H1 (cell line): ENCODE data around the gene IFT25. TPM values are rescaled to one million over a fixed set of nuclear protein-coding genes. Genes with fewer than 3 reads are reported as not detected.

Source experiments
- CTCF ChIA-PET: fragments of 300-600 bp; sonication (Branson Sonifier 250); formaldehyde crosslinking; loops from one replicate; lab custom pipeline; 2021; ENCODE audit not compliant: partially characterized antibody; lab: Charles Lee
- POLR2A ChIA-PET: fragments of 300-600 bp; sonication (Branson Sonifier 250); formaldehyde crosslinking; loops from one replicate; lab custom pipeline; 2021; ENCODE audit warnings: inconsistent platforms; ENCODE audit not compliant: partially characterized antibody; lab: Charles Lee
- DNase-seq, 2 experiments: peaks; one replicate each; pipeline versions ENCODE4 v3.0.0 to v3.0.0-alpha.2; 2010 to 2022; ENCODE audit warnings: low spot score in 2 of 2, low read depth in 1 of 2, mixed read lengths in 1 of 2
- FAIRE-seq: peaks from 2 replicates; lab custom pipeline; 2011; peaks lifted over from hg19 to GRCh38; lab: Jason Lieb, UNC
- H2AFZ ChIP-seq: 2 replicates; pipeline ENCODE4 v1.8.1; 2012; ENCODE audit warnings: low read length, inconsistent platforms
- H2AK5ac ChIP-seq: 2 replicates; pipeline ENCODE4 v1.6.1; 2013; ENCODE audit warnings: low read depth, low read length
- H2BK120ac ChIP-seq: replicated peaks from 2 replicates; pipeline ENCODE3; 2013; ENCODE audit warnings: low read depth, low read length, inconsistent platforms
- H2BK12ac ChIP-seq: 2 replicates; pipeline ENCODE4 v1.6.1; 2013; ENCODE audit warnings: low read depth, low read length
- H2BK15ac ChIP-seq: 2 replicates; pipeline ENCODE4 v1.6.1; 2013; ENCODE audit warnings: low read length
- H2BK20ac ChIP-seq: 2 replicates; pipeline ENCODE4 v1.6.1; 2013; ENCODE audit warnings: low read length
- H2BK5ac ChIP-seq: 2 replicates; pipeline ENCODE4 v1.6.1; 2013; ENCODE audit warnings: low read depth, low read length
- H3K14ac ChIP-seq: 2 replicates; pipeline ENCODE4 v1.6.1; 2013; ENCODE audit warnings: inconsistent platforms; ENCODE audit not compliant: insufficient read length
- H3K18ac ChIP-seq: 2 replicates; pipeline ENCODE4 v1.6.1; 2013; ENCODE audit warnings: low read length; ENCODE audit errors: extremely low read depth
- H3K23ac ChIP-seq: 2 replicates; pipeline ENCODE4 v1.6.1; 2013; ENCODE audit warnings: inconsistent platforms; ENCODE audit not compliant: insufficient read length
- H3K23me2 ChIP-seq: 2 replicates; pipeline ENCODE4 v1.6.1; 2013; ENCODE audit warnings: low read depth, low read length
- H3K27ac ChIP-seq: 2 replicates; pipeline ENCODE4 v1.6.1; 2011; ENCODE audit warnings: low read depth, low read length, inconsistent platforms
- H3K27me3 ChIP-seq, 4 experiments: replicated peaks in 1 of 4; 1 replicate in 1 of 4; 2 replicates in 3 of 4; pipeline versions ENCODE4 v1.6.1 to v1.8.1; 2011 to 2013; ENCODE audit warnings: low read length in 3 of 4, mild to moderate bottlenecking in 3 of 4, inconsistent platforms in 2 of 4, mixed read lengths in 2 of 4, moderate library complexity in 1 of 4; ENCODE audit not compliant: control insufficient read depth in 3 of 4, insufficient read depth in 3 of 4; ENCODE audit errors: extremely low read depth in 1 of 4
- H3K36me3 ChIP-seq, 4 experiments: 2 replicates each; pipeline versions ENCODE4 v1.6.1 to v1.8.1; 2011 to 2013; ENCODE audit warnings: mild to moderate bottlenecking in 4 of 4, low read length in 3 of 4, moderate library complexity in 2 of 4, control low read depth in 1 of 4, inconsistent platforms in 1 of 4; ENCODE audit not compliant: insufficient read depth in 4 of 4, control insufficient read depth in 2 of 4
- H3K4ac ChIP-seq: replicated peaks from 2 replicates; pipeline ENCODE3; 2013; ENCODE audit warnings: low read length, low read depth, mixed read lengths, inconsistent platforms; ENCODE audit not compliant: insufficient read length
- H3K4me1 ChIP-seq, 4 experiments: replicated peaks in 1 of 4; 1 replicate in 1 of 4; 2 replicates in 3 of 4; pipeline versions ENCODE4 v1.6.1 to v1.8.1; 2011 to 2013; ENCODE audit warnings: low read length in 3 of 4, inconsistent platforms in 2 of 4, mixed read lengths in 1 of 4; ENCODE audit not compliant: insufficient read depth in 4 of 4, control insufficient read depth in 3 of 4
- H3K4me2 ChIP-seq, 2 experiments: 2 replicates each; pipeline versions ENCODE4 v1.6.1 to v1.8.1; 2011 to 2013; ENCODE audit warnings: low read depth in 2 of 2, low read length in 2 of 2, control low read depth in 1 of 2, inconsistent platforms in 1 of 2, mild to moderate bottlenecking in 1 of 2; ENCODE audit not compliant: insufficient read depth in 1 of 2
- H3K4me3 ChIP-seq, 4 experiments: fragments of 200-600, 300-600 bp in 1 of 4; sonication (generic), shearing (Covaris generic), sonication (Bioruptor Twin) in 1 of 4; 2 replicates each; pipeline versions ENCODE4 v1.5.1 to v1.8.1; 2011 to 2016; ENCODE audit warnings: low read length in 4 of 4, low read depth in 3 of 4, control low read depth in 2 of 4, inconsistent platforms in 2 of 4, mild to moderate bottlenecking in 2 of 4, mixed read lengths in 1 of 4, moderate library complexity in 1 of 4; ENCODE audit not compliant: insufficient read depth in 2 of 4; ENCODE audit errors: extremely low read depth in 1 of 4
- H3K56ac ChIP-seq: replicated peaks from 2 replicates; pipeline ENCODE3; 2013; ENCODE audit warnings: low read depth, mild to moderate bottlenecking, mixed read lengths, low read length, inconsistent platforms; ENCODE audit not compliant: insufficient read length
- H3K79me1 ChIP-seq: 2 replicates; pipeline ENCODE4 v1.6.1; 2013; ENCODE audit warnings: low read depth, low read length, control low read depth
- H3K79me2 ChIP-seq, 2 experiments: 2 replicates each; pipeline versions ENCODE4 v1.6.1 to v1.8.1; 2012 to 2013; ENCODE audit warnings: low read length in 2 of 2, mild to moderate bottlenecking in 2 of 2, inconsistent platforms in 1 of 2; ENCODE audit not compliant: insufficient read depth in 2 of 2, control insufficient read depth in 1 of 2
- H3K9ac ChIP-seq, 4 experiments: replicated peaks in 1 of 4; 1 replicate in 1 of 4; 2 replicates in 3 of 4; pipeline versions ENCODE4 v1.6.1 to v1.8.1; 2011 to 2013; ENCODE audit warnings: low read depth in 3 of 4, low read length in 3 of 4, control low read depth in 2 of 4, mild to moderate bottlenecking in 2 of 4, moderate library complexity in 2 of 4, inconsistent platforms in 1 of 4; ENCODE audit errors: extremely low read depth in 1 of 4
- H3K9me3 ChIP-seq, 2 experiments: 2 replicates each; pipeline versions ENCODE4 v1.6.1 to v1.8.1; 2012 to 2013; ENCODE audit warnings: mild to moderate bottlenecking in 2 of 2, moderate library complexity in 2 of 2, control low read depth in 1 of 2, inconsistent platforms in 1 of 2, low read depth in 1 of 2, low read length in 1 of 2, mixed read lengths in 1 of 2; ENCODE audit not compliant: insufficient read depth in 2 of 2
- H4K20me1 ChIP-seq, 2 experiments: replicated peaks in 1 of 2; 2 replicates each; pipeline versions ENCODE3 to v1.8.1; 2011 to 2013; ENCODE audit warnings: inconsistent platforms in 2 of 2, low read length in 2 of 2, mild to moderate bottlenecking in 1 of 2; ENCODE audit not compliant: insufficient read depth in 2 of 2, control insufficient read depth in 1 of 2
- H4K5ac ChIP-seq: 2 replicates; pipeline ENCODE4 v1.6.1; 2013; ENCODE audit warnings: low read length, low read depth, mixed read lengths, inconsistent platforms; ENCODE audit not compliant: insufficient read length
- H4K8ac ChIP-seq: 2 replicates; pipeline ENCODE4 v1.8.0; 2013; ENCODE audit warnings: mild to moderate bottlenecking, moderate library complexity, low read length, inconsistent platforms; ENCODE audit not compliant: insufficient read depth; ENCODE audit errors: extremely low read depth
- H4K91ac ChIP-seq: replicated peaks from 2 replicates; pipeline ENCODE3; 2013; ENCODE audit warnings: low read length, mixed read lengths, inconsistent platforms; ENCODE audit not compliant: insufficient read length
- CTCF ChIP-seq, 3 experiments: IDR thresholded peaks; 1 replicate in 2 of 3; 2 replicates in 1 of 3; pipeline versions ENCODE4 v1.5.1 to v1.6.1; 2011; ENCODE audit warnings: low read length in 3 of 3, mild to moderate bottlenecking in 3 of 3, inconsistent platforms in 2 of 3, low read depth in 1 of 3, moderate library complexity in 1 of 3; ENCODE audit not compliant: insufficient read depth in 1 of 3; ENCODE audit errors: control extremely low read depth in 1 of 3
- KDM1A ChIP-seq: fragments of 200-600, 300-600 bp; sonication (generic); IDR thresholded peaks from 2 replicates; pipeline ENCODE4 v1.7.1; 2016; ENCODE audit warnings: mild to moderate bottlenecking, low read length, borderline replicate concordance
- MAX ChIP-seq: IDR thresholded peaks from 2 replicates; pipeline ENCODE4 v1.6.1; 2012; ENCODE audit warnings: inconsistent platforms
- PHF8 ChIP-seq: fragments of 200-600 bp; sonication (generic); conservative IDR thresholded peaks from 2 replicates; pipeline ENCODE4 v1.7.1; 2012; ENCODE audit warnings: low read depth, mild to moderate bottlenecking, inconsistent platforms, low read length, moderate library complexity
- POLR2AphosphoS5 ChIP-seq: IDR thresholded peaks from 2 replicates; pipeline ENCODE4 v1.6.1; 2011; ENCODE audit warnings: low read depth, low read length
- RAD21 ChIP-seq, 2 experiments: IDR thresholded peaks in 1 of 2; conservative IDR thresholded peaks in 1 of 2; 2 replicates each; pipeline ENCODE4 v1.6.1; 2011; ENCODE audit warnings: low read depth in 2 of 2, low read length in 2 of 2, improper control_type of control experiment in 1 of 2, inconsistent platforms in 1 of 2, mild to moderate bottlenecking in 1 of 2, moderate library complexity in 1 of 2
- RXRA ChIP-seq: IDR thresholded peaks from 2 replicates; pipeline ENCODE4 v1.6.1; 2011; ENCODE audit warnings: low read depth, mild to moderate bottlenecking, low read length, moderate library complexity; ENCODE audit not compliant: insufficient read depth
- WGBS, 2 experiments: shearing (Covaris generic) in 1 of 2; methylation state at CpG; one replicate each; pipeline versions ENCODE4 v1.1.6 to v1.1.7; 2013 to 2015; ENCODE audit warnings: low lambda C conversion rate in 2 of 2, mixed read lengths in 2 of 2, inconsistent platforms in 1 of 2, low coverage in 1 of 2, missing lambda C conversion rate in 1 of 2; ENCODE audit not compliant: insufficient replicate concordance in 2 of 2, insufficient coverage in 1 of 2, insufficient read length in 1 of 2; ENCODE audit errors: extremely low coverage in 1 of 2, missing lambda C conversion rate in 1 of 2; 5-methylcytosine and 5-hydroxymethylcytosine counted together
- polyA plus RNA-seq, 7 experiments: library from polyadenylated mRNA; depleted of rRNA in 3 of 7; stranded (reverse) in 5 of 7; unstranded in 2 of 7; fragments of >200 nt in 5 of 7; fragments of 200-250 nt in 2 of 7; gene quantifications; 1 replicate in 5 of 7; 2 replicates in 1 of 7; 4 replicates in 1 of 7; pipeline versions ENCODE4 v1.2.1 to v1.2.3, GENCODE V29; 2011 to 2013; ENCODE audit warnings: missing spikeins in 2 of 7, mixed read lengths in 2 of 7
- total RNA-seq: library from RNA; stranded (reverse); fragmentation: NEBNext Ultra II Directional; extraction: Animal tissue kit (Norgen Biotek cat#: 25700); gene quantifications from 2 replicates; pipeline ENCODE4 v1.2.1, GENCODE V29; 2021

Gene IFT25
- total and polyA plus RNA-seq, 2 of the 8 experiments (the other 6 are each of a cell fraction or from before 2014, with no cell fraction given): 15.0 to 36.3 TPM

- H3K27me3 ChIP-seq: no peaks in the 10 kb centered on the region
- no peak overlapping the region for H4K5ac ChIP-seq
- H4K8ac ChIP-seq: peak overlapping the region; percentile 3; the same call in 1 of the 2 replicates
- H4K20me1 ChIP-seq: no peaks in the 10 kb centered on the region
- no peak overlapping the region for H3K56ac ChIP-seq
- no peak overlapping the region for H3K4me2 ChIP-seq
- H2BK5ac ChIP-seq: no peak overlapping the region
- no peaks in the 10 kb centered on the region for H3K79me1 ChIP-seq
- 59% methylated on average over 3 of the region's 4 CpGs; no CpG with 5 or more reads in 1 of the 2 experiments for WGBS, 2 experiments
- no peak overlapping the region for H3K9ac ChIP-seq
- no peak overlapping the region for H2BK120ac ChIP-seq
- H4K91ac ChIP-seq: no peak overlapping the region
- no peak overlapping the region for H3K4me3 ChIP-seq
- no peak overlapping the region for H2AK5ac ChIP-seq
- H2BK12ac ChIP-seq: no peak overlapping the region
- H2AFZ ChIP-seq: peak overlapping the region; percentile 67; the same call in 1 of the 2 replicates
- ChIA-PET CTCF (interaction anchor here (0.6 to 2.5 kb wide), 32 partner anchors 9 to 823 kb away, joined by 3 to 18 read pairs (median 4); partner anchors contain the start of genes LDLRAD1 and TMEM59), POLR2A (interaction anchor here (0.7 to 1.4 kb wide), 3 partner anchors 9 to 60 kb away, joined by 3 to 6 read pairs (median 4); partner anchors contain the start of genes TCEANC2 and TMEM59)
- FAIRE-seq (no peak), DNase-seq (no peak)
- no peak overlapping the region for H2BK20ac ChIP-seq
- no peak overlapping the region for H3K14ac ChIP-seq
- H3K27ac ChIP-seq: no peak overlapping the region
- no peaks in the 10 kb centered on the region for H3K79me2 ChIP-seq
- H3K9me3 ChIP-seq: peaks cover 0 to 3% of the 10 kb centered on the region in 2 experiments; a peak in 1 of 4 replicates
- no peak overlapping the region for H3K23ac ChIP-seq
- H3K4ac ChIP-seq: no peak overlapping the region
- H3K18ac ChIP-seq: no peak overlapping the region
- no peaks in the 10 kb centered on the region for H3K4me1 ChIP-seq
- H3K36me3 ChIP-seq: no peaks in the 10 kb centered on the region
- H2BK15ac ChIP-seq: no peak overlapping the region
- no peaks in the 10 kb centered on the region for H3K23me2 ChIP-seq
- TF ChIP-seq RAD21 (IDR thresholded peaks at IDR 0.05 in 1 of 2, conservative IDR thresholded peaks at IDR 0.05 in 1 of 2; ENCODE audit: low read depth in 2 of 2, low read length in 2 of 2): peak; percentile 76 to 78
- no peak for TF ChIP-seq RXRA
- peak; percentile 59 to 80 (median 60) for TF ChIP-seq CTCF (IDR thresholded peaks at IDR 0.05; ENCODE audit: control extremely low read depth in 1 of 3, insufficient read depth in 1 of 3, low read depth in 1 of 3, low read length in 3 of 3)
- no peak for TF ChIP-seq MAX
- TF ChIP-seq PHF8: no peak
- no peak for TF ChIP-seq POLR2AphosphoS5
- no peak for TF ChIP-seq KDM1A
Measured at GRCh38 chr1:53992085-53992874, 46.8 kb upstream of the IFT25 start.
